HuH-7.5 (cell line): ENCODE results near the gene TMEM271.

Experiments used
- DNase-seq: peaks from one replicate; pipeline ENCODE4 v3.0.0; 2011; ENCODE audit warnings: low spot score

The TMEM271 gene, protein sequence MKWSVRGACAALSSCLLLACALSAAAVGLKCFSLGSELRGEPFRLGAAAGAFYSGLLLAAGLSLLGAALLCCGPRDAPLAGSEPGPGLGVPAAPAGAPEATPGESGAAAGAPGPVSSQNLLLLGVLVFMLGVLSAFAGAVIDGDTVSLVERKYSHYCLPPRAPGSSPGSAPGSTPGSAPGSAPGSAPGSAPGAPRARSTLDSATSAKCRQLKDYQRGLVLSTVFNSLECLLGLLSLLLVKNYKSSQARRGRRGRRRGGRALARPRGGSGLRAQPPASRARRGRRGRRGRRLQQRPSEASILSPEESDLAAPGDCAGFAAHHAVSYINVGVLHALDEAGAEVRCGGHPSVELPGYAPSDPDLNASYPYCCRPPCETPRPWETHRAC

DNA sequence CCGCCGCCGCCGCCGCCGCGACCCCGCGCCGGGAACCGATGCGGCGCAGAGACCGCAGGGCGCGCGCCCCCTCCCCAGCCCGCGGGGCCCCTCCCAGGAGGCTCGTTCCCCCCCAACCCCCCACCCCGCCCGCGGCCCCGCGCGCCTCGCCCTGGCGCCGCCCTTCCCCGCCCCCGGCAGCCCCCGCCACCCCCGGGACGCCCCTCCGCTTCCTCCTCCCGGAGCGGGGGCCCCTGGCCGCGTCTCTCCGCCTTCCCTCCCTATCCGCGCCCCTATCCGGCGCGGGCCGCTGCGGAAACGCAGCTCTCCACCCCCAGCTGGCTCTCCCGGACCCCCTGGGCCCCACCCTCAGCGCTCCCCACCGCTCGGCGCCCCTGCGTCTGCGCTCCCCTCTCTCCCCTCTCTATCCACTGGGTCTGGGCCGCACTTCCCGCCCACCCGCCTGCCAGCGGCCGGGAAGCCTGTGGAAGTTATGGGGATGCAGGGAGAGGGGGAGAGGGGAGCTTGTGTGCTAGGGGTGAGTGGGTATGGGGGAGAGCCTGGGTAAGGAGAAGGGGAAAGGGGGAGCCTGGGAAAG, at the start of gene TMEM271:
Gene TMEM271 (minus strand): TSS at position 51 of the 577 bp plus-strand sequence. CDS start 233 bp downstream, outside the sequence.
- DNase-seq = no peak

DNA sequence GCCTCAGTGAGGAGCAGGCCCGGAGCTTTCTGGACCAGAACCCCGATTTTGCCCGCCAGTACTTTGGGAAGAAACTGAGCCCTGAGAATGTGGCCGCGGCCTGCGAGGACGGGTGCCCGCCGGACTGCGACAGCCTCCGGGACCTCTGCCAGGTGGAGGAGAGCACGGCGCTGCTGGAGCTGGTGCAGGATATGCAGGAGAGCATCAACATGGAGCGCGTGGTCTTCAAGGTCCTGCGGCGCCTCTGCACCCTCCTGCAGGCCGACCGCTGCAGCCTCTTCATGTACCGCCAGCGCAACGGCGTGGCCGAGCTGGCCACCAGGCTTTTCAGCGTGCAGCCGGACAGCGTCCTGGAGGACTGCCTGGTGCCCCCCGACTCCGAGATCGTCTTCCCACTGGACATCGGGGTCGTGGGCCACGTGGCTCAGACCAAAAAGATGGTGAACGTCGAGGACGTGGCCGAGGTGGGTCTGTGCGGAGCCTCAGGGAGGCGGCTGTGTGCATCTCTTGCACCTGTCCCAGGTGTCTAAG, 49.6 kb upstream of the TMEM271 start:
- DNase-seq = no peak

GRCh38 chr4:624705-625590, 48.9 kb upstream of the TMEM271 start, which contains the start of gene PDE6B:
TSS of gene PDE6B (plus strand) at chr4:625573. CDS start at chr4:625627, 54 bp downstream.
- no peak for DNase-seq

DNA sequence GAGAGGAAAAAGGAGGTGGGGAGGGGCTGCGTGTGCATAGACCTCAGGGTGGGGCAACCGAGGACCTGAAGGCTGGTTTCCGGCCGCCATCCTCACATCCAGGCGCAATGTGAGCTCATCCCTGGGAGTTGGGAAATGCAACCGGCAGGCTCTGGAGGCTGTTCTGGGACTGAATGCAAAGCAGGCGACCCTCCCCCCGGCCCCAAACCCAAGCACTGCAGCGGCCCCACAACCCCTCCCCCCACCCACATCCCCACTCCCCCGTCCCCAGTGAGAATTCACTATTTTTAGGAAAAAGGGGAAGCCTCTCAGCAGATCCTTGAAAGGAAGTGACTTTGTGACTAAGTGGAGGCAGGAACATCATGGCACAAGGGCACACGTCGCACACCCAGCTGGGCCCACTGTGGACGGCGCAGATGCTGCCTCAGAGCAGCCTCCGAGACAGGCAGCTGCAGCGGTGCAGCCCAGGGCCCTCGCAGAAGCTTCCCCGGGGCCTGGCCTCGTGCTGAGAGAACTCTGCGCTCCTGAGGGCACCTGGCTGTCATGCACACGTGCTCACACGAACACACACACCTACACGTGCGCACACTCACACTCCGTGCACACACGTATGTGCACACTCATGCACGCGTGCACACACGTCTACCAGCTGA, 47.9 kb upstream of the TMEM271 start:
- no peak for DNase-seq

- no peak for DNase-seq
These were observed 47.2 kb upstream of the TMEM271 start for GRCh38 chr4:622996-623913.

- no peak for DNase-seq
These were observed 46.2 kb upstream of the TMEM271 start for GRCh38 chr4:622071-622995.

DNA sequence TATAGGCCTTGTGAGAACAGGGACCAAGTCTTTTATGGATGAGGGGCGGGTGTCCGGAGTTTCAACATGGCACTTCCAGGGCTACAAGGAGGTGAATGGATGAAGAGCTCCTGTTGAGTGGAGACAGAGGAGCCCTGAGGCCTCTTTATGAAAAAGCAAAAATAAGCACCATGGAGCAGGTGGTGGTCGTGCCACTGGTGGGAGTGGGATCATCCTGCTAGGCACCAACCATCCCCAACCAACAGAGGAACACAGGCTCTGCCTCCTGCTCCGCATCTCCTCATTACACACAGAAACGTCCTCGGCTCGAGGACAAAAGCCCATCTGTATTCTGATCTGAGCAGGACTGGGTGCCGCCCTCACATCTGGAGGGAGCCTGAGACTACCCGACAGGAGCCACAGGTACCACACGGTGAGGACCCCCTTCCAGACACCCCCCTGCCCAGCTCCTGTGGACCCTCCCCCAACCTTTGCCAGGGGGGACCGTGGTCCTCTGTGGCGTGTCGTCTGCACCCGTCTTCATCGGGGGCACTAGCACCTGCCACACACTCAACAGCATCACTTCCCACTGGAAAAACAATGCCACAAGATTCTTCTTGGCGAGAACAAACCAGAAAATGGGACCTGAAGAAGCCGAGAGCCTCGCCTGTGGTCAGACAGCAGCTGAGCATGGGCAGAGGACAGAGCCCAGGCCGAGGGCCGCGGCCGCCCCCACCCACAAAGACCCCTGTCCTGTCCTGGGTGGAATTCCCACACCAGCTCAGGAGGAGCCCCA, 45.4 kb upstream of the TMEM271 start:
- no peak for DNase-seq

DNA sequence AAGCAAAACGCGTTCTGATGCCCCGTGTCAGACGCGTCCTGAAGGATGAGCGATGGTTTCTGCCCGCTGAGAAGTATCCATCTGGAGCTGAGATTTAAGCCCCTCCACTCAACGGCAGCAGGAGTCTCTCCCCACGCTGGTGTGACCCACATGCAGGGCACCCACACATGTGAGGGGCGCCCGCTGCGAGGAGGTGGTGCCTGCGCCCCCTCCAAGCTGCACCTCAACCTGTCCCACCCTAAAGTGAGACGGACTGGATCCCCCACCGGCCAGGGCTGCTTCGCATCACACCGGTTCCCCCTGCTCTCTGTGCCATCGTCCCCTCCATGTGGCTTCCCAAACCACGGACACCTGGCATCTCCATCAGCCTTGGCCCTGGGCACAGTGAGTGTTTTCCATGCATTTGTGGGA, 44.8 kb upstream of the TMEM271 start:
- DNase-seq = no peak

DNA sequence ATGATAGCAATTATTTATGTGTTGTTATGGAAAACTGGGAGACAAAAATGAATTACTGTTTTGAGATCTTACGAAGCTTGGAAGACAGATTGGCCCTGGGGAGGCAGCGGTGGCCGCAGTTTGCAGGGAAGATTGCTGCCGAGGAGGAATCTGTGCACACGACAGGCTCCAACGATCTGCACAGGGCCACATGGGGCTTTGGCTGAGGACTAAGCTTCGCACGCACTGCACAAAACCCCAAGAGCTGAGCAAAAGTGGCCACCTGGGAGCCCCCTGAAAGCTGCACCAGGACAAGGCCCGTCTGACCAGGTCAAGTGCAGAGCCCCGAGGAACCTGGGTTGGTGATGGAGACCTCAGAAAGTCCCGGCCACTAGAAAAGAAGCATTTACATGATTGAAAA, 44.1 kb upstream of the TMEM271 start:
- no peak for DNase-seq

DNA sequence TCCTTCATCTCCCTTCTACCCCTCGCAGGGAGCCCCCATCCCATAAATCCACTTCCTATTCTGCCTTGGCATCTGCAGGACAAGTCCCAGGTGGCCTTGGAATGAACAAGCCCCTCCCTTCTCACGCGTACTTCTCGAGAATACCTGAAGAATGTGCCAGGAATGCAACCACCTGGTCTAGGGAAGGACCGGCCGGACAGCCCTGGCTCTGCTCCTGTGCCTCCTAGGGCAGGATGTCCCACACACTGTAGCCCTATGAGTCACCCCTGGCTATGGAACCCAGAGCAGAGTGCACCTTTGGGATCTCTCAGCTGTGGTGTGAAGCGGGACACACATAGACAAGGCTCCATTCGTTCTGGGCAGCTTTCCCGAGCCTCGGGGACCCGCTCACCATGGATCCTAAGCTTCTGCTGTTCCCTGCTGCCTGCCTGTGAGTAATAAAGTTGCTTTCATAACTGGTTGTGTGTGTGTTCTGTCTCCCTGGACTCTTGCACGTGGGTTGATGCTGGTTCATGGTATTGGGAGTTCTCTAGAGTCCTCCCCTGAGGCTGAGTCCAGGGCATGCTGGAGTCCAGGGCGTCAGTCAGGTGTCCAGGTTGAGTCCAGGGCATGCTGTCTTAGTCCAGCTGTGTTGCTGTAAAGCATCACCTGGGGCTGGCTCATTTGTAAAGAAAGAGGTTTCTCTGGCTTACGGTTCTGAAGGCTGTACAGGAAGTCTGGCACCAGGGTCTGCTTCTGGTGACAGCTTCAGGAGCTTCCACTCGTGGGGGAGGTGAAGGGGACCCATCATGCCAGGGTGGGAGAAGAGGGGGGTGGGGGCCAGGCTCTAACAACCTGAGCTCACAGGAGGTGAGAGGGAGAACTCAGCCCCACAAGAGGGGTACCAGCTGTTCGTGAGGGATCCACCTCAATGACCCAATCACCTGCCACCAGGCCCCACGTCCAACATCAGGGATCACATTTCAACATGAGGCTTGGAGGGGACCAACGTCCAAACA, 41.8 kb upstream of the TMEM271 start:
- no peak for DNase-seq

GRCh38 chr4:616911-617643, 41.0 kb upstream of the TMEM271 start:
- DNase-seq = no peak

DNA sequence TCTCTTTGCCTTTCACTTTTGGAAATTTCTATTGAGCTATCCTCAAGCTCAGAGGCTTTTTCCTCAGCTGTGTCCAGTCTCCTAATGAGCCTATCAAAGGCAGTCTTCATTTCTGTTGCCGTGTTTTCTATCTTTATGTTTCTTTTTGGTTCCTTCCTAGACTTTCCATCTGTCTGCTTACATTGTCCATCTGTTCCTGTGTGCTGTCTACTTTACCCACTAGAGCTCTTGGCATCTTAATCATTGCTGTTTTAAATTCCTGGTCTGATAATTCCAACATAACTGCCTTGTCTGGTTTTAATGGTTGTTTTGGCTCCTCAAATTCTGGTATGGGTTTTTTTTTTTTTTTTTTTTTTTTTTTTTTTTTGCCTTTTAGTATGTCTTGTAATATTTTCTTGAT, 40.0 kb upstream of the TMEM271 start:
- DNase-seq = no peak

- DNase-seq = no peak
These were observed 37.0 kb upstream of the TMEM271 start for GRCh38 chr4:613126-613525.

DNA sequence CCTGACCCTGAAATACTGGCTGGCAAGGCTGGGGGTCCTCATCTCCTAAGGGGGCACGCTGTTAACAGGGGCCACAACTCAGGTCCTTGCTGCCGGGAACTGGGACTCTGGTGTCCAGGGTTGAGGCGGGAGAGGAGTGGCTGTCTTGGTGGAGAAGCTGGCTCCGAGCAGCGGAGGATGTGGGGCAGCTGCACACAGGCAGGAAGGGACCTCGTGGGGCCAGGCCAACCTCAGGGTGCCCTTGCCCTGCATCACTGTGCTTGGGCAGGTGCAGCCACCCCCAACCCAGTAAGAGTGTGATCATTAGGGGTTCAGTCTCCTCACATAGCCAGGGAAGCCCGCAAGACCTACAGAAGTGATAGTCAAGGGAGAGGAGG, 36.6 kb upstream of the TMEM271 start:
- no peak for DNase-seq

DNA sequence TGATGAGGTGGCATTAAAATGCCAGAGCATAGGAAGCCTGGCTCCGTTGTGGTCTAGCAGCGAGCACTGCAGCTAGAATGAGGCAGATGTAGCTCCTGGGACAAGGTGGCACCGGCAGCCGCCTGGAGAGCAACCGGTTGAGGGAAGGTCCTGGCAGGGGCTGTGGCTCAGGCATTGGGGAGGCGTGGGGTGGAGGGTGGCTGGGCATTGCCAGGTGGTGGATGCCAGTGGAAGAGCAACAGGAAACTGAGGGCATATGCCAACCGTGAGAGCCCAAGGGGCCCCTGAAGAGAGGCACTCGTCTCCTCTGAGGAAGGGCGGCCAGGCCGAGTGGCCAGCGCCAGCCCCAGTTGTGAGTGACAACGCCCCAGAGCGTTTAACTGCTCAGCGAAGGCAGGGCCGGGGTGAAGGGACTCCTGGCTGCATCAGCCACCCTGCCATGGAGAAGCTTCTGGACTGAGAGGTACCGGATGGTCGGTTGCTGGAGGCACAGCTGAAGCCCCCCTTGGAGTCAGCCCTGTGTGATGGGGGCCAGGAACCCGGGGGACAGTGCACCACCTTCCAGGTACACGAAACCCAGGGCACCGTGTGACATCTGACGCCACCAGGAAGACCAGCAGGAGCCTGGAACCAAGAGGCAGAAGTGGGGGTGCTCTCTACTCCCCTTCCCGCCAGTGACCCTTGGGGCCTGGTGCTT, 36.1 kb upstream of the TMEM271 start:
- DNase-seq = no peak
